Posterior cingulate gyrus (tissue), 11 donors: ENCODE data around the gene DDX42.

Experiments used
- DNase-seq, 10 donors: peaks; one replicate each; pipeline versions ENCODE4 v3.0.0 to v3.0.0-alpha.2; 2020 to 2021; ENCODE audit warnings: mixed read lengths in 3 of 10
- intact Hi-C: fragments of 100-400 bp; cut with DNase I; formaldehyde crosslinking; loops from one replicate; pipeline ENCODE4 v1.15.1; 2023

The DDX42 gene

GRCh38 chr17:63836811-63837210, 62.8 kb downstream of the DDX42 start:
- DNase-seq, result no peak
- intact Hi-C loops, result no loop called here

GRCh38 chr17:63837480-63837879, 63.5 kb downstream of the DDX42 start:
- intact Hi-C loops, result no loop called here

GRCh38 chr17:63837962-63838600, 64.1 kb downstream of the DDX42 start:
- intact Hi-C loops, result no loop called here
- DNase-seq, result no peak

More at GRCh38 chr17:63837480-63837879, 63.5 kb downstream of the DDX42 start:
- DNase-seq, result no peak

GRCh38 chr17:63838631-63839171, 64.7 kb downstream of the DDX42 start:
- DNase-seq, result peak; percentile 79 to 98 (median 91)
- intact Hi-C loops, result no loop called here

GRCh38 chr17:63840591-63841349, 66.8 kb downstream of the DDX42 start:
- DNase-seq, result no peak
- intact Hi-C loops, result loop anchor here (5.0 kb wide), 1 partner anchor 218 kb away; the partner anchor contains the start of gene MAP3K3

GRCh38 chr17:63841350-63842172, 67.6 kb downstream of the DDX42 start:
- DNase-seq, result peak in 6 of 10 donors; percentile 31 to 91 (median 45)
- intact Hi-C loops, result loop anchor here (2.0 to 5.0 kb wide), 2 partner anchors 15 to 219 kb away; partner anchors contain the start of genes FTSJ3, MAP3K3 and PSMC5

- peak in 2 of 10 donors; percentile 28 to 90 for DNase-seq
- intact Hi-C loops, result loop anchor here (2.0 to 5.0 kb wide), 2 partner anchors 15 to 220 kb away; partner anchors contain the start of genes FTSJ3, MAP3K3 and PSMC5
Observed at GRCh38 chr17:63842173-63842539, 68.2 kb downstream of the DDX42 start.

GRCh38 chr17:63842540-63843386, 68.8 kb downstream of the DDX42 start, which contains the start of gene SMARCD2:
Gene SMARCD2 (minus strand): TSS chr17:63842685. CDS start chr17:63842674, 11 bp downstream.
- DNase-seq, result peak; percentile 93 to 100 (median 98)
- intact Hi-C loops, result loop anchor here (2.0 to 5.0 kb wide), 2 partner anchors 16 to 220 kb away; partner anchors contain the start of genes FTSJ3, MAP3K3 and PSMC5

GRCh38 chr17:63843387-63843888, 69.5 kb downstream of the DDX42 start:
- intact Hi-C loops, result loop anchor here (2.0 to 5.0 kb wide), 2 partner anchors 17 to 221 kb away; partner anchors contain the start of genes FTSJ3, MAP3K3 and PSMC5
- peak in 1 of 10 donors; percentile 61 for DNase-seq

GRCh38 chr17:63843910-63844677, 70.1 kb downstream of the DDX42 start:
- no peak for DNase-seq
- intact Hi-C loops, result loop anchor here (2.0 to 5.0 kb wide), 2 partner anchors 17 to 222 kb away; partner anchors contain the start of genes FTSJ3, MAP3K3 and PSMC5

- DNase-seq, result peak in 1 of 10 donors; percentile 3
- intact Hi-C loops, result no loop called here
Observed at GRCh38 chr17:63845509-63845908, 71.5 kb downstream of the DDX42 start.

- DNase-seq, result peak in 1 of 10 donors; percentile 44
Observed at GRCh38 chr17:63847525-63848249, 73.7 kb downstream of the DDX42 start.

GRCh38 chr17:63848834-63849689, 75.1 kb downstream of the DDX42 start:
- intact Hi-C loops, result no loop called here
- peak; percentile 82 to 98 (median 92) for DNase-seq

More at GRCh38 chr17:63847525-63848249, 73.7 kb downstream of the DDX42 start:
- intact Hi-C loops, result no loop called here

- DNase-seq, result no peak
- intact Hi-C loops, result no loop called here
Observed at GRCh38 chr17:63850401-63850800, 76.4 kb downstream of the DDX42 start.

GRCh38 chr17:63853260-63853659, 79.3 kb downstream of the DDX42 start:
- intact Hi-C loops, result no loop called here
- peak in 1 of 10 donors; percentile 5 for DNase-seq

- no peak for DNase-seq
- intact Hi-C loops, result no loop called here
Observed at GRCh38 chr17:63854709-63855108, 80.7 kb downstream of the DDX42 start.
